Measurements from ENCODE around the gene CANX.

CANX gene

GRCh38 chr5:179777456-179777855 is 78.7 kb downstream of the CANX start:
- H3K27ac ChIP-seq (ENCODE audit: low read length, poor library complexity, severe bottlenecking): no peak overlapping the region
- H3K9me3 ChIP-seq (ENCODE audit: control insufficient read depth, low read length): no peaks in the 10 kb centered on the region
- H3K27me3 ChIP-seq (ENCODE audit: control insufficient read depth in 1 of 2, insufficient read depth in 1 of 2, low read length in 2 of 2): no peaks in the 10 kb centered on the region
- no peak overlapping the region for H4K8ac ChIP-seq (ENCODE audit: low read length)
- no peak overlapping the region for H2BK120ac ChIP-seq (ENCODE audit: low read depth, low read length)
- no peak overlapping the region for H3K4me3 ChIP-seq (ENCODE audit: insufficient read depth in 1 of 2, low read depth in 1 of 2, low read length in 2 of 2)
- H2BK12ac ChIP-seq (ENCODE audit: low read length in 2 of 2): no peak overlapping the region
- no peak overlapping the region for H3K4ac ChIP-seq (ENCODE audit: low read depth in 1 of 2, low read length in 2 of 2)
- H4K91ac ChIP-seq (ENCODE audit: low read length): no peak overlapping the region
- no peak overlapping the region for H3K14ac ChIP-seq (ENCODE audit: low read length in 2 of 2)
- H2BK5ac ChIP-seq (ENCODE audit: low read depth, low read length, poor library complexity, severe bottlenecking): no peak overlapping the region
- no peak for DNase-seq
- H3K9ac ChIP-seq (ENCODE audit: low read length): no peak overlapping the region
- H2BK15ac ChIP-seq (ENCODE audit: low read depth, poor library complexity, severe bottlenecking): no peak overlapping the region
- H3K36me3 ChIP-seq (ENCODE audit: control insufficient read depth in 1 of 2, insufficient read depth in 2 of 2, low read depth in 1 of 2, low read length in 2 of 2): peaks cover 73 to 78% of the 10 kb centered on the region in 2 experiments
- 95% methylated on average over 10 of the region's 10 CpGs for WGBS
- no peak overlapping the region for H2AFZ ChIP-seq (ENCODE audit: low read depth, low read length)
- no peak overlapping the region for H2AK5ac ChIP-seq (ENCODE audit: low read length, severe bottlenecking)
- H3K4me2 ChIP-seq (ENCODE audit: low read length, poor library complexity, severe bottlenecking): no peak overlapping the region
- no peak overlapping the region for H3K23ac ChIP-seq (ENCODE audit: low read length in 2 of 2)
- H3K18ac ChIP-seq (ENCODE audit: low read depth in 1 of 2, low read length in 2 of 2): no peak overlapping the region
- H3K4me1 ChIP-seq (ENCODE audit: control insufficient read depth, insufficient read depth, low read depth, low read length): peaks cover 1% of the 10 kb centered on the region
- peaks cover 35% of the 10 kb centered on the region for H3K79me1 ChIP-seq (replicated peaks; ENCODE audit: low read length, poor library complexity, severe bottlenecking)

- no peak overlapping the region for H3K9ac ChIP-seq (ENCODE audit: low read length)
- peaks cover 35% of the 10 kb centered on the region for H3K79me1 ChIP-seq (replicated peaks; ENCODE audit: low read length, poor library complexity, severe bottlenecking)
- no peak overlapping the region for H2AFZ ChIP-seq (ENCODE audit: low read depth, low read length)
- no peak overlapping the region for H4K8ac ChIP-seq (ENCODE audit: low read length)
- no peak overlapping the region for H3K4me3 ChIP-seq (ENCODE audit: insufficient read depth in 1 of 2, low read depth in 1 of 2, low read length in 2 of 2)
- H2BK12ac ChIP-seq (ENCODE audit: low read length in 2 of 2): no peak overlapping the region
- H3K4me1 ChIP-seq (ENCODE audit: control insufficient read depth, insufficient read depth, low read depth, low read length): peaks cover 1% of the 10 kb centered on the region
- DNase-seq: no peak
- H3K27me3 ChIP-seq (ENCODE audit: control insufficient read depth in 1 of 2, insufficient read depth in 1 of 2, low read length in 2 of 2): no peaks in the 10 kb centered on the region
- H3K4me2 ChIP-seq (ENCODE audit: low read length, poor library complexity, severe bottlenecking): no peak overlapping the region
- H3K23ac ChIP-seq (ENCODE audit: low read length in 2 of 2): no peak overlapping the region
- no peak overlapping the region for H4K91ac ChIP-seq (ENCODE audit: low read length)
- WGBS: 87% methylated on average over 9 of the region's 9 CpGs
- H3K4ac ChIP-seq (ENCODE audit: low read depth in 1 of 2, low read length in 2 of 2): no peak overlapping the region
- no peak overlapping the region for H2BK15ac ChIP-seq (ENCODE audit: low read depth, poor library complexity, severe bottlenecking)
- no peak overlapping the region for H2BK120ac ChIP-seq (ENCODE audit: low read depth, low read length)
- H3K18ac ChIP-seq (ENCODE audit: low read depth in 1 of 2, low read length in 2 of 2): no peak overlapping the region
- H3K9me3 ChIP-seq (ENCODE audit: control insufficient read depth, low read length): no peaks in the 10 kb centered on the region
- H3K14ac ChIP-seq (ENCODE audit: low read length in 2 of 2): no peak overlapping the region
- H2AK5ac ChIP-seq (ENCODE audit: low read length, severe bottlenecking): no peak overlapping the region
- no peak overlapping the region for H2BK5ac ChIP-seq (ENCODE audit: low read depth, low read length, poor library complexity, severe bottlenecking)
- H3K36me3 ChIP-seq (ENCODE audit: control insufficient read depth in 1 of 2, insufficient read depth in 2 of 2, low read depth in 1 of 2, low read length in 2 of 2): peaks cover 69 to 75% of the 10 kb centered on the region in 2 experiments
- H3K27ac ChIP-seq (ENCODE audit: low read length, poor library complexity, severe bottlenecking): no peak overlapping the region
Measured at GRCh38 chr5:179777909-179778308, 79.1 kb downstream of the CANX start.

GRCh38 chr5:179778591-179778990 is 79.8 kb downstream of the CANX start:
- Histone ChIP-seq H3K4me2 (ENCODE audit: low read length, poor library complexity, severe bottlenecking) (no peak overlapping the region), H3K4ac (ENCODE audit: low read depth in 1 of 2, low read length in 2 of 2) (no peak overlapping the region), H2BK15ac (ENCODE audit: low read depth, poor library complexity, severe bottlenecking) (no peak overlapping the region), H2BK5ac (ENCODE audit: low read depth, low read length, poor library complexity, severe bottlenecking) (no peak overlapping the region), H3K9me3 (ENCODE audit: control insufficient read depth, low read length) (no peaks in the 10 kb centered on the region), H3K27ac (ENCODE audit: low read length, poor library complexity, severe bottlenecking) (no peak overlapping the region), H3K4me3 (ENCODE audit: insufficient read depth in 1 of 2, low read depth in 1 of 2, low read length in 2 of 2) (no peak overlapping the region), H3K14ac (ENCODE audit: low read length in 2 of 2) (no peak overlapping the region), H3K4me1 (ENCODE audit: control insufficient read depth, insufficient read depth, low read depth, low read length) (peaks cover 1% of the 10 kb centered on the region), H2BK120ac (ENCODE audit: low read depth, low read length) (no peak overlapping the region), H3K23ac (ENCODE audit: low read length in 2 of 2) (no peak overlapping the region), H2AFZ (ENCODE audit: low read depth, low read length) (no peak overlapping the region), H4K8ac (ENCODE audit: low read length) (no peak overlapping the region), H3K27me3 (ENCODE audit: control insufficient read depth in 1 of 2, insufficient read depth in 1 of 2, low read length in 2 of 2) (no peaks in the 10 kb centered on the region), H2BK12ac (ENCODE audit: low read length in 2 of 2) (no peak overlapping the region), H3K36me3 (ENCODE audit: control insufficient read depth in 1 of 2, insufficient read depth in 2 of 2, low read depth in 1 of 2, low read length in 2 of 2) (peaks cover 62 to 69% of the 10 kb centered on the region in 2 experiments), H2AK5ac (ENCODE audit: low read length, severe bottlenecking) (no peak overlapping the region), H3K18ac (ENCODE audit: low read depth in 1 of 2, low read length in 2 of 2) (no peak overlapping the region), H4K91ac (ENCODE audit: low read length) (no peak overlapping the region), H3K79me1 (replicated peaks; ENCODE audit: low read length, poor library complexity, severe bottlenecking) (peaks cover 32% of the 10 kb centered on the region), H3K9ac (ENCODE audit: low read length) (no peak overlapping the region)
- WGBS: 96% methylated on average over 5 of the region's 5 CpGs
- no peak for DNase-seq

GRCh38 chr5:179779826-179780225 is 81.1 kb downstream of the CANX start:
- Histone ChIP-seq H3K4me2 (ENCODE audit: low read length, poor library complexity, severe bottlenecking) (no peak overlapping the region), H2BK5ac (ENCODE audit: low read depth, low read length, poor library complexity, severe bottlenecking) (no peak overlapping the region), H3K14ac (ENCODE audit: low read length in 2 of 2) (no peak overlapping the region), H3K36me3 (ENCODE audit: control insufficient read depth in 1 of 2, insufficient read depth in 2 of 2, low read depth in 1 of 2, low read length in 2 of 2) (peaks cover 50 to 56% of the 10 kb centered on the region in 2 experiments), H3K9me3 (ENCODE audit: control insufficient read depth, low read length) (no peaks in the 10 kb centered on the region), H2AK5ac (ENCODE audit: low read length, severe bottlenecking) (no peak overlapping the region), H3K27me3 (ENCODE audit: control insufficient read depth in 1 of 2, insufficient read depth in 1 of 2, low read length in 2 of 2) (no peaks in the 10 kb centered on the region), H3K9ac (ENCODE audit: low read length) (no peak overlapping the region), H3K18ac (ENCODE audit: low read depth in 1 of 2, low read length in 2 of 2) (no peak overlapping the region), H2BK120ac (ENCODE audit: low read depth, low read length) (no peak overlapping the region), H3K79me1 (replicated peaks; ENCODE audit: low read length, poor library complexity, severe bottlenecking) (peaks cover 21% of the 10 kb centered on the region), H2AFZ (ENCODE audit: low read depth, low read length) (no peak overlapping the region), H2BK12ac (ENCODE audit: low read length in 2 of 2) (no peak overlapping the region), H4K91ac (ENCODE audit: low read length) (no peak overlapping the region), H2BK15ac (ENCODE audit: low read depth, poor library complexity, severe bottlenecking) (no peak overlapping the region), H3K4me1 (ENCODE audit: control insufficient read depth, insufficient read depth, low read depth, low read length) (peaks cover 1% of the 10 kb centered on the region), H3K23ac (ENCODE audit: low read length in 2 of 2) (no peak overlapping the region), H3K27ac (ENCODE audit: low read length, poor library complexity, severe bottlenecking) (no peak overlapping the region), H4K8ac (ENCODE audit: low read length) (no peak overlapping the region), H3K4ac (ENCODE audit: low read depth in 1 of 2, low read length in 2 of 2) (no peak overlapping the region), H3K4me3 (ENCODE audit: insufficient read depth in 1 of 2, low read depth in 1 of 2, low read length in 2 of 2) (no peak overlapping the region)
- 100% methylated on average over 4 of the region's 4 CpGs for WGBS
- DNase-seq: no peak
